Measurements from ENCODE around the gene ACVR1. TPM values are rescaled to one million over a fixed set of nuclear protein-coding genes. Genes with fewer than 3 reads are reported as not detected.

ACVR1 gene
- polyA plus RNA-seq, 1 experiment, result 50.6 TPM

- H3K27me3 ChIP-seq (ENCODE audit: control insufficient read depth, insufficient read depth, low read length), result no peaks in the 10 kb centered on the region
- H3K27ac ChIP-seq (ENCODE audit: low read depth, low read length), result no peak overlapping the region
- DNase-seq (ENCODE audit: low read depth, low spot score), result no peak
- H3K4me3 ChIP-seq (ENCODE audit: low read depth, low read length), result no peak overlapping the region
- TF ChIP-seq CTCF (IDR thresholded peaks at IDR 0.05; ENCODE audit: low read depth, low read length), result no peak
- no peaks in the 10 kb centered on the region for H3K9me3 ChIP-seq (ENCODE audit: control insufficient read depth, insufficient read depth, low read length)
- ChIA-PET POLR2A (no interaction called here), CTCF (no interaction called here)
These were observed 184.4 kb downstream of the ACVR1 start for GRCh38 chr2:157691695-157692094.

- H3K9me3 ChIP-seq (ENCODE audit: control insufficient read depth, insufficient read depth, low read length), result no peaks in the 10 kb centered on the region
- ChIA-PET CTCF (no interaction called here), POLR2A (no interaction called here)
- TF ChIP-seq CTCF (IDR thresholded peaks at IDR 0.05; ENCODE audit: low read depth, low read length), result no peak
- H3K27me3 ChIP-seq (ENCODE audit: control insufficient read depth, insufficient read depth, low read length), result no peaks in the 10 kb centered on the region
- H3K4me3 ChIP-seq (ENCODE audit: low read depth, low read length), result no peak overlapping the region
- no peak overlapping the region for H3K27ac ChIP-seq (ENCODE audit: low read depth, low read length)
- no peak for DNase-seq (ENCODE audit: low read depth, low spot score)
These were observed 185.0 kb downstream of the ACVR1 start for GRCh38 chr2:157691131-157691530.

Small RNA genes within 50 kb of the gene (small RNA-seq; reads per million reads assigned to genes)
- gene RNU6-436P (ENCODE audit: insufficient read length, low read depth), result not detected

Other genes starting within 250 kb of the ACVR1 start
- 0.04 and 0.14 TPM in 2 replicates for gene ACVR1C, start 247.5 kb downstream of the ACVR1 start, polyA plus RNA-seq (2011; rRNA removed)
- gene UPP2, start 225.5 kb upstream of the ACVR1 start, polyA plus RNA-seq (2011; rRNA removed), result not detected in 2 replicates

All from AG04450 (cell line).